ENCODE data around the gene ADGRA1.

- TF ChIP-seq POLR2AphosphoS5 (IDR thresholded peaks at IDR 0.05; ENCODE audit: low read depth, low read length) (no peak), TAF1 (IDR thresholded peaks at IDR 0.05; ENCODE audit: low read depth, low read length) (no peak), POLR2A (IDR thresholded peaks at IDR 0.05; ENCODE audit: low read depth, low read length) (no peak), SPI1 (IDR thresholded peaks at IDR 0.05; ENCODE audit: low read depth, low read length) (no peak)
Measured at GRCh38 chr10:133042816-133043215, 44.9 kb upstream of the ADGRA1 start.
